ENCODE results near the gene ARHGEF16. TPM values are rescaled to one million over a fixed set of nuclear protein-coding genes. Genes with fewer than 3 reads are reported as not detected.

The ARHGEF16 gene
- total RNA-seq, 1 donor from 2014 or later: 0.89 TPM

GRCh38 chr1:3419415-3420204 lies 34.9 kb upstream of the ARHGEF16 start:
- intact Hi-C loops (cut with DNase I): loop anchor here (5.0 kb wide), 3 partner anchors 407 to 597 kb away; no protein-coding TSS in a partner anchor
- no peak for ATAC-seq (ENCODE audit: poor library complexity)
- no peak for DNase-seq

GRCh38 chr1:3420218-3420951 lies 34.1 kb upstream of the ARHGEF16 start:
- intact Hi-C loops (cut with DNase I): loop anchor here (5.0 kb wide), 3 partner anchors 408 to 598 kb away; no protein-coding TSS in a partner anchor
- DNase-seq (no peak), ATAC-seq (ENCODE audit: poor library complexity) (no peak)

DNA sequence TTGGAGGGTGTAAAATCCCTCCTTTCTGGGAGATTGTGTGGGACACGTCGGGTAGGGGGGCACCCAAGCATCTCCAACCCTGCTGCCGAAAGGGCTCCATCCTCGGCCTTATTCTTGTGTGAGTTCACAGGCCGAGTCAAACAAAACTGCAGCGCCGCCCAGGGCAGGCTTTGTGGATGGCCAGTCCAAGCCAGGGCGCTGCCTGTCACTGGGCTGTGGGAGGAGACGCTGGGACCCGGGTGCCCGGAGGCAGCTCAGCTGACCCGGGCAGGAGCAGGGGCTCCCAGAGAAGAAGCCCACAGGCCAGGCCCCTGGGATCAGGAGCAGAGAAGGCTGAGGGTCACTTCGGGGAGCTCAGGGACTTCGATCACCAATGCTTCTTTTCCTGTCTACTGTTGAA lies 31.8 kb upstream of the ARHGEF16 start:
- intact Hi-C loops (cut with DNase I): loop anchor here (5.0 kb wide), 3 partner anchors 410 to 600 kb away; no protein-coding TSS in a partner anchor
- ATAC-seq (ENCODE audit: poor library complexity): no peak

GRCh38 chr1:3423245-3423829 lies 31.1 kb upstream of the ARHGEF16 start:
- DNase-seq (peak; percentile 90), ATAC-seq (ENCODE audit: poor library complexity) (peak; percentile 89)
- intact Hi-C loops (cut with DNase I): loop anchor here (5.0 kb wide), 3 partner anchors 411 to 601 kb away; no protein-coding TSS in a partner anchor

More for the DNA sequence above, 31.8 kb upstream of the ARHGEF16 start:
- no peak for DNase-seq

- ATAC-seq (ENCODE audit: poor library complexity): peak; percentile 9
- intact Hi-C loops (cut with DNase I): loop anchor here (5.0 kb wide), 3 partner anchors 412 to 602 kb away; no protein-coding TSS in a partner anchor
- no peak for DNase-seq
Observed at GRCh38 chr1:3423896-3424611, 30.4 kb upstream of the ARHGEF16 start.

GRCh38 chr1:3425486-3426215 lies 28.8 kb upstream of the ARHGEF16 start:
- ATAC-seq (ENCODE audit: poor library complexity) (no peak), DNase-seq (peak; percentile 14)
- intact Hi-C loops (cut with DNase I): no loop called here

GRCh38 chr1:3426956-3427535 lies 27.4 kb upstream of the ARHGEF16 start:
- intact Hi-C loops (cut with DNase I): no loop called here
- ATAC-seq (ENCODE audit: poor library complexity) (no peak), DNase-seq (peak; percentile 30)

DNA sequence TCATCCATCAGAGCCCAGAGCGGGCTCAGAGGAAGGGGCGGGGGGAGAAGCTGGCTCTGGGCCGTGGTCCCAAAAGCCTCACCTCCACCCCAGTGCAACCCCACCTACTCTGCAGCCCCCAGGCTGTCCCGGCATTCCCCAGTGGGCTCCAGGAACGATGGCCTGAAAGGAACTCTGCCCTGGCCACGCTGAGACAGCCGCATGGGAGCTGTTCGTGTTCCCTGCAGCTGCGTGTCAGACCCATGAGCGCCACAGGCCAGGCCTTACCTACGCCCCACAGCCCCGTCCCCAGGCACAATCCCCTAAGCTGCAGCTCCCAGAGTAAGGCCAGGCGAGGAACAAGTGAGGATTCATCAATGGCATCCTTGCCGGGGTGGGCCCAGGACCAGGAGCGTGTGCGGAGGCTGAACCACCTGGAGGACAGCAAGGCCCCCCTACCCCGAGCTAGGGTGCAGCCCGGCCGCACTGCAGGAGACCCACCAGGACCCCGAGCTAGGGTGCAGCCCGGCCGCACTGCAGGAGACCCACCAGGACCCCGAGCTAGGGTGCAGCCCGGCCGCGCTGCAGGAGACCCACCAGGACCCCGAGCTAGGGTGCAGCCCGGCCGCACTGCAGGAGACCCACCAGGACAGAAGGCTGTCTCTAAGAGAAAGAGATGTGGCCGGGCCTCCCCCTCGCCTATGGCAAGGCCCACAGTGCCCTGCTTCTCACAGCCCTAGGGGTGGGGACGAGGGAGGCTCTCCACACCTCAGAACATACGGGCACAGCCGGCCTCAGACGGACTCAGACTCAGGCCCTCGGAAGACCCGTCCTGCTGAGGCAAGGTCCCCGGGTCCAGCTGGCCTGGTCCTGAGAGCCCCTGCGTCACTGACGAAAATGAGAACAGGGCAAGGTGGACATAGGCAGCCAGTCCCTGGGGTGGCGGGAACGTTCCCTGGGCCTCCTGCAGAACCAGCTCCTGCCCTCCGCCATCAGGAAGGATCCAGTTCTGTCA lies 26.5 kb upstream of the ARHGEF16 start:
- ATAC-seq (ENCODE audit: poor library complexity) (no peak), DNase-seq (peak; percentile 30)
- intact Hi-C loops (cut with DNase I): no loop called here

DNA sequence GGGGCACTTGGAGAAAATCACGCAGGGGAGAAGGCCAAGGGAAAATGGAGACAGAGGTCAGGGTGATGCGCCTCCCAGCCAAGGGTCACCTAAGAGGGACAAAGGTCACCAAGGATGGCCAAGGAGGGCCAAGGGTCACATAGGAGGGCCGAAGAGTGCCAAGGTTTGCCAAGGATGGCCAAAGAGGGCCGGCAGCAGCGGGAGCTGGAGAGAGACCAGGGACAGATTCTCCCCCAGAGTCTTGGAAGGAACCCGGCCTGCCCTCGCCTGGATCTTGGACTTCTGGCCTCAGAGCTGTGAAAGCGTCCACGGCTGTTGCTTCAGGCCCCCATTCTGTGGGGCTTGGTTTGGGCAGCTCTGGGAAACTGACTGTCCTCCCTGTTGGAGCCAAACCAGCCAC lies 25.6 kb upstream of the ARHGEF16 start:
- DNase-seq (peak; percentile 24), ATAC-seq (ENCODE audit: poor library complexity) (no peak)
- intact Hi-C loops (cut with DNase I): no loop called here

DNA sequence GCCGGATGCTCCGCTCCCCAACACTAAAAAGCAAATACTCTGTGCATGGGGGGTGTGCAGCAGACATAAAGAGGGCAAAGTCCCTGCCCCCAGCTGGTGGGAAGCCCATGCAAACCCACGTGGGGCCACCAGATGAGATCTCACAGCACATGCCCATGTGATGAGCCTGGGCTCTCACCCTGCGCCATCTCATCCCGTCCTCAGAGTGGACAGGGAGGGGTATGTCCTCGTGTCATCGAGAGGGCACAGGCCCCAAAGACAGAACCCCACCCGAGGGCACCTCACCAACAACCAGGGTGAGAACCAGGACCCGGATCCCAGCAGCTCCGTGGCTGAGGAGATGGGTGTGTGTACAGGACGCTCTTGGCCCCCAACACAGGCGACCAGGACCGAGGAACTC lies 25.1 kb upstream of the ARHGEF16 start:
- DNase-seq (no peak), ATAC-seq (ENCODE audit: poor library complexity) (no peak)
- intact Hi-C loops (cut with DNase I): no loop called here

- peak; percentile 32 for DNase-seq
- intact Hi-C loops (cut with DNase I): no loop called here
Observed at GRCh38 chr1:3429766-3430165, 24.7 kb upstream of the ARHGEF16 start.

DNA sequence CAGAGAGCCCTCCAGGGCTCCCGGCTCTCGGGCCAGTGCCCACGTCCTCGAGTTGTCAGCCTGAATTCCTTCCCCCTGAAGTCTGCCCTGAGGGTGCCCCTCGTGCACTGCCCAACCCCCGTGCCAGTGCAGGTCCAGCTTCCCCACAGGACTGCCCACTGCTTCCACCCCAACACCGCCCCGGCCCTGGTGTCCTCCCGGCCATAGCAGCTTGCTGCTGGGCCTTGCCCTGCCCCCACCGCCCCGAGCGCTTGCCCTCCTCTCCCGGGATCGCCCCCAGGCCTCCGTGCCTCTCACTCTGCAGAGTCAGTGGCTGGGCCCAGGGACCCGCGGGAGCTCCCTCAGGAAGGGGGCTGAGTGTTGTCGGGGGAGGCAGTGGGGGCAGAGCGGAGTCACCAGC lies 24.1 kb upstream of the ARHGEF16 start:
- ATAC-seq (ENCODE audit: poor library complexity) (no peak), DNase-seq (peak; percentile 22)
- intact Hi-C loops (cut with DNase I): no loop called here

More at GRCh38 chr1:3429766-3430165, 24.7 kb upstream of the ARHGEF16 start:
- ATAC-seq (ENCODE audit: poor library complexity): no peak

DNA sequence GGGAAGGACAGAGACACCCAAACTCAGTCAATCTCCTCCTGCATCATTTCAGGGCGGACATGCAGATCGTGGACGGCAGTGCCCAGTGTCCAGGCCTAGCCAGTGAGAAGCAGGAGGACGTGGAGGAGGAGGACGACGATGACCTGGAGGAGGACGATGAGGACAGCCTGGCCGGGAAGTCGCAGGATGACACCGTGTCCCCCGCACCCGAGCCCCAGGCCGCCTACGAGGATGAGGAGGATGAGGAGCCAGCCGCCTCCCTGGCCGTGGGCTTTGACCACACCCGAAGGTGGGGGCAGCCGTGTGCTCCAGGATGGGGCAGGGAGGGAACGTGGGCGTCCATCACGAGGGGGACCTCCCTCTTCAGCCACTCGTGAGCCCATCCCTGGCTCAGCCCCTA lies 23.6 kb upstream of the ARHGEF16 start:
- DNase-seq (peak; percentile 39), ATAC-seq (ENCODE audit: poor library complexity) (no peak)
- intact Hi-C loops (cut with DNase I): no loop called here

GRCh38 chr1:3431266-3431665 lies 23.2 kb upstream of the ARHGEF16 start:
- peak; percentile 29 for DNase-seq
- ATAC-seq (ENCODE audit: poor library complexity): no peak

DNA sequence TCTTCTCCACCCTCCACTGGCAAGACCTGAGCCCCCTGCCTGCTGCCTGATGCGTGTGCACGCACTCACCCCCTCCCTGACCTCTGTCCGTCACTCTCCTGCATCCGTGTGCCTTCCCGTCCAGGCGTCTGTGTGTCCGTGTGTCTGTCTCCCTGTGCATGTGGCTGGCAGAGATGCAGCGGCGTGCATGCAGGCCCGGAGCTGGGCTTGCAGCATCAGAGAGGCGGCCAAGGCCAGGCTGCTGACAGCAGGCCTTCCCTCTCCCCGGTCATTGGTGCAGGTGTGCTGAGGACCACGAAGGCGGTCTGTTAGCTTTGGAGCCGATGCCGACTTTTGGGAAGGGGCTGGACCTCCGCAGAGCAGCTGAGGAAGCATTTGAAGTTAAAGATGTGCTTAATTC lies 22.8 kb upstream of the ARHGEF16 start:
- intact Hi-C loops (cut with DNase I): no loop called here
- DNase-seq (no peak), ATAC-seq (ENCODE audit: poor library complexity) (no peak)

More at GRCh38 chr1:3431266-3431665, 23.2 kb upstream of the ARHGEF16 start:
- intact Hi-C loops (cut with DNase I): no loop called here

DNA sequence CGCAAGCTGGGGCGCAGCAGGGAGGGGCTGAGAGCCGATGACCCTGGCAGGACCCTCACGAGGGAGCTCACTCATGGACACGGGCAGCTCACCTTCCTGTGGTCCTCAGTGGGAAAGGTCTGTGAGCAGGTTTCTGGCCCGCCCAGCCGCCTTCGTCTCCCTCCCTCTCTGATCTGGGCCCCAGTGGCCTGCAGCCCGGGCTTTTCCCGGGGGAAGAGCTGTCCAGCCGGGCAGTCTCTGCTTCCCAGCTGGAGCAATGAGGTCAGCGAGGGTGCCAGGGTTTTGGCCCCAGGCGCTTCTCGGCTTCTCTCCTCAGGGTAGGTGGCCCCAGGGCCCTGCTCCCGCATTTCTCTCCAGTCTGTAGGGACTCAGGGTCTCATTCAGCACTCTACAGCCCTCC lies 22.2 kb upstream of the ARHGEF16 start:
- intact Hi-C loops (cut with DNase I): no loop called here

More for the DNA sequence above, 22.2 kb upstream of the ARHGEF16 start:
- no peak for ATAC-seq (ENCODE audit: poor library complexity)
- DNase-seq: peak; percentile 31

All from Right ventricle myocardium superior (tissue), 1 donor.